Stimulated activated CD4-positive, alpha-beta T cell treated with anti-CD3 and anti-CD28 coated beads, Interleukin-12 subunit alpha, Interleukin-12 subunit beta, amount 100 ng/mL, for 24 hours (primary cell): ENCODE measurements around the gene SSX2.
"Not testable (repeated sequence)": the region's sequence is repeated elsewhere in the genome, so short reads cannot be mapped to it uniquely, and the experiment has no call there.

Source experiments
- DNase-seq, 2 experiments: peaks; one replicate each; pipeline ENCODE4 v3.0.0-alpha.2; 2020; ENCODE audit warnings: low read depth in 2 of 2

Gene SSX2, protein sequence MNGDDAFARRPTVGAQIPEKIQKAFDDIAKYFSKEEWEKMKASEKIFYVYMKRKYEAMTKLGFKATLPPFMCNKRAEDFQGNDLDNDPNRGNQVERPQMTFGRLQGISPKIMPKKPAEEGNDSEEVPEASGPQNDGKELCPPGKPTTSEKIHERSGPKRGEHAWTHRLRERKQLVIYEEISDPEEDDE

GRCh38 chrX:52707078-52707477 lies at the start of gene SSX2:
SSX2 (minus strand) TSS chrX:52707178; CDS start chrX:52705749, 1,429 bp downstream.
- not testable (repeated sequence) for DNase-seq

- not testable (repeated sequence) for DNase-seq
These were observed 44.0 kb upstream of the SSX2 start, which contains the start of gene SSX2B for GRCh38 chrX:52750952-52751351. SSX2B (plus strand) TSS chrX:52751252; CDS start chrX:52752681, 1,429 bp downstream.

DNA sequence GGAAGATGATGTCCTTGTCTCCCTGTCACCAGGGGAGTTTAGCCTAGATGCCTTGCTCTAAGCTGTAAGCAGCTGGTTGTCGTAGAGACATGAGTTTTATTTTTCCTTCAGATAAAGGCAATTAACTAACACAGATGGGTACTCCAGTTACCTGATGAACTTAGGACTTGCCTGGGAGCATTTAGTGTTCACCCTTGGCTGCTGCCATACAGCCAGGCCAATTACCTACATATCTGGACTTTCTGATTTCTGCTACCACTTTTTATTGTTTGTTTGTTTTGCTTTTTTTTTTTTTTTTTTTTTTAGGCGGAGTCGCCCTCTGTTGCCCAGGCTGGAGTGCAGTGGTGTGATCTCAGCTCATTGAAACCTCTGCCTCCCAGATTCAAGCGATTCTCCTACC lies 14.9 kb downstream of the SSX2 start:
- not testable (repeated sequence) for DNase-seq

- DNase-seq: not testable (repeated sequence)
These were observed 44.8 kb downstream of the SSX2 start for GRCh38 chrX:52662218-52662617.

- DNase-seq: not testable (repeated sequence)
These were observed 51.5 kb downstream of the SSX2 start for GRCh38 chrX:52655475-52655874.

GRCh38 chrX:52654800-52655199 lies 52.2 kb downstream of the SSX2 start, which contains the start of gene SSX7:
SSX7 (minus strand) TSS chrX:52654900; CDS start chrX:52653472, 1,428 bp downstream.
- DNase-seq: not testable (repeated sequence)

GRCh38 chrX:52650676-52651075 lies 56.3 kb downstream of the SSX2 start:
- not testable (repeated sequence) for DNase-seq

GRCh38 chrX:52648956-52649355 lies 58.0 kb downstream of the SSX2 start:
- not testable (repeated sequence) for DNase-seq
